Karpas-422 (cell line): ENCODE measurements around the gene ALDH16A1. TPM values are rescaled to one million over a fixed set of nuclear protein-coding genes. Genes with fewer than 3 reads are reported as not detected.
A peak's percentile ranks its signal among the peaks of the same experiment; 100 is the strongest.

Source experiments
- small RNA-seq: library from RNA; depleted of rRNA; stranded (forward); fragments of <200 nt; gene quantifications from one replicate; pipeline ENCODE3, GENCODE V24; 2014
- total RNA-seq: library from RNA; depleted of rRNA; stranded (reverse); fragments of >200 nt; shearing (Covaris generic); gene quantifications from 2 replicates; pipeline ENCODE4 v1.2.3, GENCODE V29; 2014; ENCODE audit warnings: low replicate concordance; rRNA removed

The ALDH16A1 gene
- total RNA-seq, 1 experiment from 2014 or later, result 15.9 TPM

Small RNAs within 50 kb of the gene (small RNA-seq; reads per million reads assigned to genes)
- gene COX6CP7 (not detected), gene MIR150 (2.4 reads per million, percentile 59 among the genes with 10 or more reads in this experiment), gene SNORD32A (not detected), gene SNORD33 (not detected), gene SNORD34 (not detected), gene SNORD35A (not detected), gene SNORD35B (not detected)

Other genes with a start within 250 kb of the ALDH16A1 start
- gene SLC6A16, start 128.0 kb upstream of the ALDH16A1 start, total RNA-seq, result 16.9 and 42.6 TPM in 2 replicates
- 975 and 1,210 TPM in 2 replicates for gene CD37, start 117.8 kb upstream of the ALDH16A1 start, total RNA-seq
- gene TEAD2, start 90.8 kb upstream of the ALDH16A1 start, total RNA-seq, result 2.9 and 5.5 TPM in 2 replicates
- 1.2 TPM in 1 of 2 replicates, not detected in the other for gene DKKL1, start 89.3 kb upstream of the ALDH16A1 start, total RNA-seq
- gene KASH5, start 65.0 kb upstream of the ALDH16A1 start, total RNA-seq, result 0.52 and 0.65 TPM in 2 replicates
- gene PTH2, start 29.8 kb upstream of the ALDH16A1 start, total RNA-seq, result not detected in 2 replicates
- gene GFY, start 27.8 kb upstream of the ALDH16A1 start, total RNA-seq, result 0.18 and 0.34 TPM in 2 replicates
- gene SLC17A7, start 11.7 kb upstream of the ALDH16A1 start, total RNA-seq, result 0.47 and 0.63 TPM in 2 replicates
- gene PIH1D1, start 1.4 kb upstream of the ALDH16A1 start, total RNA-seq, result 163 and 223 TPM in 2 replicates
- gene FLT3LG, start 21.0 kb downstream of the ALDH16A1 start, total RNA-seq, result 18.8 and 19.3 TPM in 2 replicates
- gene RPL13A, start 34.4 kb downstream of the ALDH16A1 start, total RNA-seq, result 6,359 and 8,659 TPM in 2 replicates
- 6,857 and 9,247 TPM in 2 replicates for gene RPS11, start 43.2 kb downstream of the ALDH16A1 start, total RNA-seq
- 1.8 and 3.5 TPM in 2 replicates for gene FCGRT, start 59.4 kb downstream of the ALDH16A1 start, total RNA-seq
- 0.22 TPM in 1 of 2 replicates, not detected in the other for gene RCN3, start 74.8 kb downstream of the ALDH16A1 start, total RNA-seq
- gene NOSIP, start 127.3 kb downstream of the ALDH16A1 start, total RNA-seq, result 68.5 and 136 TPM in 2 replicates
- gene PRRG2, start 128.1 kb downstream of the ALDH16A1 start, total RNA-seq, result 1.3 and 3.8 TPM in 2 replicates
- 8.7 and 12.8 TPM in 2 replicates for gene PRR12, start 138.0 kb downstream of the ALDH16A1 start, total RNA-seq
- 0.22 and 1.8 TPM in 2 replicates for gene RRAS, start 186.9 kb downstream of the ALDH16A1 start, total RNA-seq
- 8.3 and 19.6 TPM in 2 replicates for gene SCAF1, start 189.0 kb downstream of the ALDH16A1 start, total RNA-seq
- gene IRF3, start 212.6 kb downstream of the ALDH16A1 start, total RNA-seq, result 78.2 and 293 TPM in 2 replicates
- 25.6 and 35.4 TPM in 2 replicates for gene BCL2L12, start 212.7 kb downstream of the ALDH16A1 start, total RNA-seq
- 293 and 522 TPM in 2 replicates for gene PRMT1, start 224.0 kb downstream of the ALDH16A1 start, total RNA-seq
- 4.0 and 12.0 TPM in 2 replicates for gene ADM5, start 236.4 kb downstream of the ALDH16A1 start, total RNA-seq
- gene CPT1C, start 237.9 kb downstream of the ALDH16A1 start, total RNA-seq, result 0.26 and 1.3 TPM in 2 replicates